Esophagus squamous epithelium (tissue), 5 donors: ENCODE data around the gene TCF4. TPM values are rescaled to one million over a fixed set of nuclear protein-coding genes. Genes with fewer than 3 reads are reported as not detected.

Experiments
- DNase-seq: peaks from one replicate; lab custom pipeline; 2025; lab: John Stamatoyannopoulos, UW
- H3K27ac ChIP-seq, 4 donors: fragments of 200-600 bp; sonication (generic); one replicate each; pipeline ENCODE4 v1.5.1; 2016 to 2019; ENCODE audit warnings: mild to moderate bottlenecking in 1 of 4
- H3K27me3 ChIP-seq, 4 donors: fragments of 200-600 bp; sonication (generic); 1 replicate in 3 of 4; 2 replicates in 1 of 4; pipeline versions ENCODE4 v1.5.1 to v1.6.0; 2017 to 2021; ENCODE audit warnings: antibody characterized with exemption in 1 of 4
- H3K36me3 ChIP-seq, 3 donors: fragments of 200-600 bp; sonication (generic); one replicate each; pipeline ENCODE4 v1.5.1; 2016 to 2019
- H3K4me1 ChIP-seq, 3 donors: fragments of 200-600 bp; sonication (generic); one replicate each; pipeline ENCODE4 v1.5.1; 2017 to 2019
- H3K4me3 ChIP-seq, 4 donors: fragments of 200-600 bp; sonication (generic); 1 replicate in 3 of 4; 2 replicates in 1 of 4; pipeline ENCODE4 v1.5.1; 2016 to 2019; ENCODE audit warnings: mild to moderate bottlenecking in 2 of 4, moderate library complexity in 1 of 4
- H3K9me3 ChIP-seq, 3 donors: fragments of 200-600 bp; sonication (generic); one replicate each; pipeline ENCODE4 v1.5.1; 2016 to 2019
- POLR2A ChIP-seq, 4 donors: fragments of 450-650 bp; IDR thresholded peaks; one replicate each; pipeline ENCODE4 v1.6.1; 2017; ENCODE audit warnings: antibody characterized with exemption in 4 of 4, mild to moderate bottlenecking in 4 of 4, moderate library complexity in 3 of 4
- WGBS, 2 donors: methylation state at CpG; one replicate each; pipeline ENCODE4 v1.1.5; 2018; 5-methylcytosine and 5-hydroxymethylcytosine counted together
- intact Hi-C: fragments of 100-400 bp; cut with DNase I; formaldehyde crosslinking; loops from one replicate; pipeline ENCODE4 v1.15.0; 2022
- total RNA-seq, 4 donors: library from RNA; depleted of rRNA; stranded (reverse); fragments of >200 nt; gene quantifications; one replicate each; pipeline ENCODE4 v1.1.0, GENCODE V29; 2016
- TF ChIP-seq, protein P1 (sequence below), 6 experiments: fragments of 450-650 bp in 4 of 6; fragments of 200-600 bp in 2 of 6; sonication (generic) in 2 of 6; IDR thresholded peaks; one replicate each; pipeline ENCODE4 v1.5.1; 2016 to 2019; ENCODE audit warnings: antibody characterized with exemption in 6 of 6, mild to moderate bottlenecking in 4 of 6, moderate library complexity in 4 of 6
- donor health status: DM: yes; HTN: yes; CAD: no.

The TCF4 gene
- total RNA-seq, 4 donors from 2014 or later = 19.0 to 79.7 (median 26.0) TPM

DNA sequence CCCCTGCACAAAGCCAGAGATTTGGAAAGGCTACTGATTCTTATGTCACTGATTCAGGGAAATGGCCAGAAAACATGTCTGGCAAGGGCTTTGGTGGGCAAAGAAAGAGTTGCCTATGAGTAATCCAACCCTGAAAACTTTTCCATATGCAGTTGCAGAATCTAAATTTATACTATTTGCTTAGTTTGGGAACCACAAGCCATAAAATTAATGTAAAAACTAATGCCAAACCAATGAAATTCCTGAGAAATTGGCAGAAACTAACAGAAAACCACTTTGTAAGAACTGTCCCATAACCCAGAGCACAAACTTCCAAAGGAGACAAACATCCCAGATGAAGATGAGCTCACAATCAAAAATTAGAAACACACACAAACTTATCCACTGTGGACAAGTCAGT lies 48.8 kb downstream of the TCF4 start:
- H3K4me1 ChIP-seq = no peaks in the 10 kb centered on the region
- H3K9me3 ChIP-seq = no peaks in the 10 kb centered on the region
- H3K27me3 ChIP-seq = no peaks in the 10 kb centered on the region
- H3K36me3 ChIP-seq = no peaks in the 10 kb centered on the region
- no peak overlapping the region for H3K27ac ChIP-seq
- intact Hi-C loops = no loop called here
- TF ChIP-seq POLR2A (IDR thresholded peaks at IDR 0.05) = no peak
- no peak overlapping the region for H3K4me3 ChIP-seq
- DNase-seq = no peak

DNA sequence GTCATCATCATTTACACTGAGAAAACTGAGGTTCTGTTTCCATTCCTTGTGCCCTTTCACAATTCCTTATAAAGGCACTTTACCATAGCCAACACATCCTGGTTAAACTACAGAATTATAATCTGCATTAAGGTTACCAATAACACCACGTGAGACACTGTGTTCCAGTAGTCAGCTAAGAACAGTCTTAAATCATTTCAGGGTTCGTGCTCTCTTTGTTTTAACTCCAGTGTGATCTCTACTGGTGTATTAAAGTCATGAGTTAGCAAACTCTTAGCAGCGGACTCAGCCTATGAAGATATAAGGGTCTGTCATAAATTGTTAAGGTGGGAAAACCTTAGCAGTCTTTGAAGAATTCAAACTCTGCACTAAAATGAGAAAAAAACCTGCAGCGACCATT lies 53.0 kb downstream of the TCF4 start:
- DNase-seq = no peak
- WGBS, 2 donors = 70 to 86% methylated on average over 4 of the region's 4 CpGs
- H3K27me3 ChIP-seq = no peaks in the 10 kb centered on the region
- no peak overlapping the region for H3K4me3 ChIP-seq
- intact Hi-C loops = no loop called here
- H3K9me3 ChIP-seq = no peaks in the 10 kb centered on the region
- H3K27ac ChIP-seq = no peak overlapping the region
- TF ChIP-seq POLR2A (IDR thresholded peaks at IDR 0.05) = no peak
- TF ChIP-seq, protein P1, sequence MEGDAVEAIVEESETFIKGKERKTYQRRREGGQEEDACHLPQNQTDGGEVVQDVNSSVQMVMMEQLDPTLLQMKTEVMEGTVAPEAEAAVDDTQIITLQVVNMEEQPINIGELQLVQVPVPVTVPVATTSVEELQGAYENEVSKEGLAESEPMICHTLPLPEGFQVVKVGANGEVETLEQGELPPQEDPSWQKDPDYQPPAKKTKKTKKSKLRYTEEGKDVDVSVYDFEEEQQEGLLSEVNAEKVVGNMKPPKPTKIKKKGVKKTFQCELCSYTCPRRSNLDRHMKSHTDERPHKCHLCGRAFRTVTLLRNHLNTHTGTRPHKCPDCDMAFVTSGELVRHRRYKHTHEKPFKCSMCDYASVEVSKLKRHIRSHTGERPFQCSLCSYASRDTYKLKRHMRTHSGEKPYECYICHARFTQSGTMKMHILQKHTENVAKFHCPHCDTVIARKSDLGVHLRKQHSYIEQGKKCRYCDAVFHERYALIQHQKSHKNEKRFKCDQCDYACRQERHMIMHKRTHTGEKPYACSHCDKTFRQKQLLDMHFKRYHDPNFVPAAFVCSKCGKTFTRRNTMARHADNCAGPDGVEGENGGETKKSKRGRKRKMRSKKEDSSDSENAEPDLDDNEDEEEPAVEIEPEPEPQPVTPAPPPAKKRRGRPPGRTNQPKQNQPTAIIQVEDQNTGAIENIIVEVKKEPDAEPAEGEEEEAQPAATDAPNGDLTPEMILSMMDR (IDR thresholded peaks at IDR 0.05) = no peak
- H3K36me3 ChIP-seq = no peaks in the 10 kb centered on the region
- H3K4me1 ChIP-seq = no peaks in the 10 kb centered on the region

DNA sequence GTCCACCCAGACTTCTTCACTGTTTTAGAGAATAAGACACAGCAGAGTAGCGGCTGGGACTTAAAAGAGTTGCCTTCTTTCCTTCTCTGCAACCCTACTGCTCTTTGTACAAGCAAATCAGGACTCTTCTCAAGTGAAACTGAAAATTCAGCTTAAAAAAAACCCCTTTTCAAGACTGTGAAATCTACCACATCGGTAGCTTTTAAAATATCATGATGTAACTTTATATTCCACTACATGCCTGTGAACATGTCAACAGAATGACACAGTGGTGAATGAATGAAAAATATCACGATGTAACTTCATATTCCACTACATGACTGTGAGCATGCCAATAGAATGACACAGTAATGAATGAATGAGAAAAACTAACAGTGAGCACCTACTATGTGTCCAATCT lies 53.4 kb downstream of the TCF4 start:
- intact Hi-C loops = no loop called here
- Histone ChIP-seq H3K36me3 (no peaks in the 10 kb centered on the region), H3K9me3 (no peaks in the 10 kb centered on the region), H3K27ac (no peak overlapping the region), H3K4me1 (no peaks in the 10 kb centered on the region), H3K4me3 (no peak overlapping the region), H3K27me3 (no peaks in the 10 kb centered on the region)
- 51 to 70% methylated on average over 3 of the region's 3 CpGs for whole genome bisulfite sequencing, 2 donors
- no peak for DNase-seq
- TF ChIP-seq, protein P1 (IDR thresholded peaks at IDR 0.05) = no peak
- TF ChIP-seq POLR2A (IDR thresholded peaks at IDR 0.05) = no peak

DNA sequence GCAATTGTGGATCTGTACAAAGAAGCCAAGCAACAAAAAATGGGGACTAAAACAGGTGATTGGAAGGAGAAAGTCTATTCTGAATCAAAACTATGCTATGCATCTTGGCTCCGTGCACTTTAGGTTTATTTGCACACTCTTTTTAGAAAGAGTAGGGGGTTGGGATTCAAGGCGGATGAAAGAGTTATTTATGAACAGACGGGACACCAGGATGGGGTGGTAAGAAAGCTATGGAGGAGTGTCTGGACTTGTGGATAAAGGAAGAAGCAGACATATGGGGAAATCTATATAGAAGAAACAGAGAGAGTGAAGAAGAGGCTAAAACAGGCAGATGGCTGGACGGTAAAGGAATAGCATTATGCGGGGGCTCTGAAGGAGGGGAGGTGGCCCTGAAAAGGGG lies 57.8 kb downstream of the TCF4 start:
- H3K27me3 ChIP-seq = no peaks in the 10 kb centered on the region
- no peak overlapping the region for H3K27ac ChIP-seq
- TF ChIP-seq POLR2A (IDR thresholded peaks at IDR 0.05) = no peak
- TF ChIP-seq, protein P1 (IDR thresholded peaks at IDR 0.05) = no peak
- 90 to 94% methylated on average over 5 of the region's 5 CpGs for WGBS, 2 donors
- H3K36me3 ChIP-seq = no peaks in the 10 kb centered on the region
- H3K4me1 ChIP-seq = no peaks in the 10 kb centered on the region
- intact Hi-C loops = no loop called here
- no peaks in the 10 kb centered on the region for H3K9me3 ChIP-seq
- no peak for DNase-seq
- no peak overlapping the region for H3K4me3 ChIP-seq

DNA sequence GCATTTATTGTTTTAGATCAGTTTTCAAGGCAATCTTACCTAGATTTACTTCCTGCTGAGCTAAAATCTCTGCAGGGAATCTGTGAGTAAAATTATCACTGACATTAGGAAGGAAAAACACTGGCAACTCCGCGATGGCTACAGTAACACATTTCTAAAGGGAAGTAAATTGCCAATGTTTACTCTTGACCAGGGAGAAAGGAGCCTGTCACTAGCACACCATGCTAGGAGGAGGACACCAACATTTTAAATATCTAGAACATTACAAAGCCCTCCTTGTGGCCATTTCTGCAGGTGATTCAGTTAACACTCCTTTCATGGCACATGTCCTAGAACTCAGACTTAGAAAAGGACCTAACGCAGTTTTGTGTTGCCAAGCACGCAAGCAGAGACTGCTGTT lies 58.4 kb downstream of the TCF4 start:
- Histone ChIP-seq H3K27me3 (no peaks in the 10 kb centered on the region), H3K4me3 (no peak overlapping the region), H3K27ac (no peak overlapping the region), H3K4me1 (no peaks in the 10 kb centered on the region), H3K36me3 (no peaks in the 10 kb centered on the region), H3K9me3 (no peaks in the 10 kb centered on the region)
- 70 to 75% methylated on average over 4 of the region's 4 CpGs for WGBS, 2 donors
- intact Hi-C loops = no loop called here
- DNase-seq = no peak
- TF ChIP-seq, protein P1 (IDR thresholded peaks at IDR 0.05) = no peak
- no peak for TF ChIP-seq POLR2A (IDR thresholded peaks at IDR 0.05)

DNA sequence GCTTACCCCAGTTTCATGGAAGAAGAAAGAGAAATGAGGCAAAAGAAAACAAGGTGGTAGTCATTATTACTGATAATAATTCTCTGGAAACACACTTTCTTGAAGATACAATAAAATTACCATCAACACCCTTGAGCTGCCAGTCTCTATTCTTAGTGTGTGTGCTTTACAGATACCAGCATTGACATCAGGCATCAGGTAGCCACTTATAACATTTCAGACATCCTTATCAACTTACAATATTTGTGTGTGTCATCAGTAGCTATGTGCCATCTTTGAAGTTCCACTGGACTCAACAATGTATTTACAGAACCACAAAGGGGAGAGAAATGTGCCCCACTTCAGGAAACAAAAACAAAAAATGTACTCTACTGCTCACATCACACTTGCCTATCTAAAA lies 62.1 kb downstream of the TCF4 start:
- H3K4me3 ChIP-seq = no peak overlapping the region
- intact Hi-C loops = no loop called here
- no peaks in the 10 kb centered on the region for H3K36me3 ChIP-seq
- TF ChIP-seq POLR2A (IDR thresholded peaks at IDR 0.05) = no peak
- TF ChIP-seq, protein P1 (IDR thresholded peaks at IDR 0.05) = no peak
- DNase-seq = no peak
- no peaks in the 10 kb centered on the region for H3K4me1 ChIP-seq
- no peaks in the 10 kb centered on the region for H3K9me3 ChIP-seq
- no peaks in the 10 kb centered on the region for H3K27me3 ChIP-seq
- no peak overlapping the region for H3K27ac ChIP-seq
